GM21619 (cell line): ENCODE measurements around the gene TLE4.
"Not testable (repeated sequence)": the region's sequence is repeated elsewhere in the genome, so short reads cannot be mapped to it uniquely, and the experiment has no call there.

Experiments
- ATAC-seq: cut with Tn5 transposase; IDR thresholded peaks from one replicate; pipeline ENCODE4 v1.9.1; 2021; ENCODE audit not compliant: unreplicated experiment

Gene TLE4

DNA sequence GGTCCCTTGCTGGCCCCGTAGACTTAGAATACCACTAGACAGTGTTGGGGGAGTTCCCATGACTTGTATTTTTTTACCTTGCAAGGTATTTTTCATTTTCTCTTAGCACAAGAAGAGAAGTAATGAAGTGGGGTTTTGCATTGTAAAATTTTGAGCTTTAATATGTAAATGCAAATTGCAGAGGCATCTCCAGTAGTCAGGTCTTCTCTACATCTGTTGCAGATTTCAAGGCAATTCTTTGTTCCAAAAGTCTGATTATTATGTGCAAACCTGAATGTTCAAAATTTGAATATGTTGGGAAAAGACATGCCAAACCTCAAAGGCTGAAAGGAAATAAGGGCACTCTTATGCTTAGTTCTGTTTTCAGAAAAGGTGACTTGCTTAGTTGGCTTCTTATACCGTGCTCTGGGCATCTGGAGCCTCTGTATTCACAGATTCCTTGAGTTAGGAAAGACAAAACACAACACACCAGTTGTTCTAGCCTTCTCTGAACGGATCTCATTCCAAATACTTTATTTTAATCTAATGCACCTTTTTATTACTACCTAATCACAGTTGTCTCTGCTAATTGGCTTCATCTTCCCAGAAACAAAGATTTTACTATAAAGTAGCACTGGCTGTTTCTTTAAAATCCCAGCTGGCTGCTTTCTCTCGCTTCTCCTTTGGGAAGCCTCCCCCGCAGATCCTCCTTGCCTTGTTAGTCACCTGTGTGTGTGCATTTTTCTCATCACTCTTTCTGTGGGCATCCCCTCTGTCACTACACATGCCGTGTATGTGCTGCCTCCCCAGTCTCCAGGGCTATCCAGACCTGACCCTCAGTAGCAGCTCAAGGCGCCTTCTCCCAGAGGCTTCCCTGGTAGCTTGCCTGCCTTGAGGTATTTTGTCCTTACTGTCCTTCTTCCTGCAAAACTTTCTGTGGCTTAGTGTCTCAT lies 138.2 kb downstream of the TLE4 start:
- ATAC-seq, result no peak

DNA sequence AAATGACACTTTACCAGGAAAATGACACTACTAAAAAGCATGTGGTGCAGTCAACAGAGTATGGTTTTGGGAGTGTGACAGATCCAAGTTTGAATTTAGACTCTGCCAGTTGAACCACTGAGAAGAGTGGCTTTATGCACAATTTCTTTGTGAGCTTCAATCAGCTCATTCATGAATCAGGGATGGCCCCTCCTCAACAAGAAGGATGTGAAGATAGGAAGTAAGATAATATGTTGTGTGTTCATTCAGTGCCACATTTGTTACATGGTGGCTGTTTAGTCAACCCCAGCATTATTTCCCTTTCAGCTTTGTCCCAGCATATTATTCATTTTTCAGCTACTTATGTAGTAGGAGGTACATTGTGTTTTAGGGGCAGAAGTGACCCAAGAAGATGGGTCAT lies 140.1 kb downstream of the TLE4 start:
- ATAC-seq, result no peak

DNA sequence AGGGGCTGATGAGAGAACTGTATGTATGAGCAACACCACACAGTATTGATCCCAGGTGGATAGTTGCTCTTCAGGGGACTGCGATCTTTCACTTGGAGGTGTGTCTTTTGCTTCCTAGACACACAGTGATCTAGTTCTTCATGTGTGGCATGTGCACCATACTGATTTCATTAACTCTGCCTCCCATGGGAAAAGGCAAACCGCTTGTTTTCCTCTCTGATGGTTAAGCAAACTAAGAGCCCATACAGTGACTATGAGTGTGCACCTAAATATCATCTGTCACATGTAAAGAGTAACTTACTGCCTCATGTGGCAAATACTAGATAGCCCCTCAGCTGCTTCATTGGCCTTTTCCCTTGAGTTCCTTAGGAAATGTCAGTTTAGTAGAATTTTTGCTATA lies 147.3 kb downstream of the TLE4 start:
- ATAC-seq, result no peak

DNA sequence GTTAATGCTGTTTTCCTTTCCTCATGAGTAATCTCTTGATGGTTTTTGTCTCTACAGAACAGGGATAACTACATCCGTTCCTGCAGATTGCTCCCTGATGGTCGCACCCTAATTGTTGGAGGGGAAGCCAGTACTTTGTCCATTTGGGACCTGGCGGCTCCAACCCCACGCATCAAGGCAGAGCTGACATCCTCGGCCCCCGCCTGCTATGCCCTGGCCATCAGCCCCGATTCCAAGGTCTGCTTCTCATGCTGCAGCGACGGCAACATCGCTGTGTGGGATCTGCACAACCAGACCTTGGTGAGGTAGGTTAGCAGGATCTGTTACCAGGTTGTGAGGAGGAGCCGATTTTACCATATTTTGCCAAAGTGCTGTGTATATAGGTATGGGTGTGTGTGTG lies 148.2 kb downstream of the TLE4 start:
- no peak for ATAC-seq

- peak; percentile 91 for ATAC-seq
Observed at GRCh38 chr9:79731171-79731890, 159.6 kb downstream of the TLE4 start.

DNA sequence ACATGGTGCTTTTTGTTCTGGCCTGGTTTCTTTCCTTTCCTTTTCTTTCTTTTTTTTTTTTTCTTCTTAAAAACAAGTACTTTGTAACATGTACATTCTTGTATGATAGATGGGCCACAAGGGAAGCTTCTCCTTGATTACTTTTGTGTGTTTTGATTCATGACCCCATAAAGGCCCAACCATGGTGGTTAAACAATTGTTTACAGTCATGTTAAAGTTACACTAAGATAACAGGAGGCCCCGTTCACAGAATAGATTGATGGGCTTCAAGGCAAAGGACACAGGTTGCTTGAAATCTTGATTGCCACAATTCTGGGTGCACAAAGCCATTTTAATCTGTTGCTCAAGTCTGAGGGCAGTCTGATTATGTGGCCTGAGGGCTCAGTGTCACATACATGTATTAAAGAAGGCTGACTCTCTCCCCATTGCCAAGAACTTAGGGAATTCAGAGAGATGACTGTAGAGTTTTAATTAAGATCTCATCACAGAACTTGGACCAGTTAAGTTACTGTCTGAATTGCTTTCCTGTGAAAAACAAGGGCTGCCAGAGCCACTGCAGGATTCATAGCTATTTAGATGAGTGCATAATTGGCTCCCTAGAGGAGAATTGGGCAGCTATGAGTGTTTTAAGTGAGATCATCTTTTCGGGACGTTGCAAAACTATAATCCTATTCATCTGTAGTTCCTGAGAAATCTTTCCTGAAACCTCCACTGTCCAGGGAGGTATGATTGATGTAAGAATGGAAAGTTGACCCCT lies 163.4 kb downstream of the TLE4 start:
- ATAC-seq, result no peak

- ATAC-seq, result no peak
Observed at GRCh38 chr9:79736051-79736450, 164.3 kb downstream of the TLE4 start.

DNA sequence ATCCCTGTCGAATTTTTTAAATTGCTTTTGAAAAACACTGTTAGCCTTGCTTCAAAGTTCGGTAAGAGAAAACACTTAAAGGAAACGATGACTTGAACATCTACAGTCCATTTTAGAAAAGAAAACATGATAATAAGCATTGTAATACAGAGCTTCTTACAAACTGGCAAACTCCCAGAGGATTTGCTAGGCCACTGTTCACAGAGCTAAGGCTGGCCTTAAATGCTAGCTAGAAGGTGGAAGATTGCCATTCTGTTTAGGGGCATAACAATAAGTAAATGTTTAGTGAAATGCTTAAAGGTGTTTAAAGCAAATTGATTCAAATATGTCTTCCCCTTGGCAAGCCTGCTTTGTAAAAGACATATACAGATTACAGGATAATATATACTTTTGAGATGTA lies 169.6 kb downstream of the TLE4 start:
- ATAC-seq, result no peak

DNA sequence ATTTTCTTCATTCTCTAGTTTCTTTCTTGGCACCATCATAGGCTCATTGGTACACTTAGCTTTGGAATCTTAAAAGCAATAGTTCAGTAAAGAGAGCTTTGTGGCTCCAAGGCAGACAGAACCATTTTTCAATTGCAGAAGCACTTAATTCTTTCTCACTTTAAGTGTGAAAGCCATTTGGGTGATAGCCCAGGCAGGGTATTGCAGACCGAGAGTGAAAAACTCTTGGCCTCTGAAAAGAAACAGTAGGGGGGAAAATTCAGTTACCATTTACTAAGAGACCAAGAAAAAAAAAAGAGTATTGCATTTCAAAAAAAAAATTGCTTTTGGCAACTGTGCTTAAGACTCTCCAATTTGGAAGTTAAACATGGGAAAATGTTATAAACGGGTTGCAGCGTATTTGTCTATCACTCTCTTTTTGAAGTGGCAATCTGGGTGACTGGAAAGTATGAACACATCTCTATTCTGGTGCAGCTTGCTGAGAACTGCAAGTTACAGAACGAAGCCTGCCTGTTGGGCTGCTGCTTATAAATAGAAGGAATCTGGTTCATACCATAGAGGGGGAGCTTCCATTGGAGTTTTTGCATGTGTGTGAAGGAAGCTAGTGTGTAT lies 170.5 kb downstream of the TLE4 start:
- no peak for ATAC-seq

GRCh38 chr9:79744521-79744920 lies 172.8 kb downstream of the TLE4 start:
- ATAC-seq, result no peak

DNA sequence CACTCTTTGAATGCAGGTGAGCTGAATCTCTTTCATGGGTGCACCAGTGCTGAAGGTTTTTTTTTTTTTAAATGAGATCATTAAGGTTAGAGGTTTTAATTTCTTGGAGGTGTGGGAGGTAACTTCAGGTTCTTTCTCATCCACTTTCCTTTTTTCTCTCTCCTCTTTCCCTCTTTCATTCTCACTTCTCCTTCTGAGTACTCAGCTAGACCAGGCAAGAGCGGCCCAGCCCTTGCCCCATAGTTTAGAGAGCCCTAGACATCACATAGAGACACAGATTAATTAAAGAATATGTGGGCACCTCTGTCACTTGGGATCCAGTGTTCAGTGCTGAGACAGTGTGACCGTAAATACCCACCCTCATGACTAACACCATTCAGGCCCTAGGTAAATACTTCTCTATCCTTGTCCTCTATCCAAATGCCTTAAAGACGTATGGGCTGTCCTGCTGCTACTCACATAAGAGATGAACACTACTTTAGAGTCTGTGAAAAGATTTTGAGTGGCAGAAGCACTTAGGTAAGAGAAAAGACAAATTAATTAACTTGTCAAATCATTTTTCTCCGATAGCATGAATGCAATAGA lies 174.1 kb downstream of the TLE4 start:
- ATAC-seq, result no peak

DNA sequence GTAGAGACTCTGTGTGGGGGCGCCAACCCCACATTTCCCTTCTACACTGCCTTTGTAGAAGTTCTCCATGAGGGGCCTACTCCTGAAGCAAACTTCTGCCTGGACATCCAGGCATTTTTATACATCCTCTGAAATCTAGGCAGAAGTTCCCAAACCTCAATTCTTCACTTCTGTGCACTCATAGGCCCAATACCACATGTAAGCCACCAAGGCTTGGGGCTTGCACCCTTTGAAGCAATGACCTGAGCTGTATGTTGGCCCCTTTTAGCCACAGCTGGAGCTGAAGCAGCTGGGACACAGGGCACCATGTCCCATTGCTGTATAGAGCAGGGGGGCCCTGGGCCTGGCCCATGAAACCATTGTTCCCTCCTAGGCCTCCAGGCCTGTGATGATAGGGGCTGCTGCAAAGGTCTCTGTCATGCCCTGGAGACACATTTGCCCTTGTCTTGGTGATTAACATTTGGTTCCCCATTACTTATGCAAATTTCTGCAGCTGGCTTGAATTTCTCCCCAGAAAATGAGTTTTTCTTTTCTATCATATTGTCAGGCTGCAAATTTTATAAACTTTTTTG lies 180.2 kb downstream of the TLE4 start:
- ATAC-seq, result not testable (repeated sequence)

DNA sequence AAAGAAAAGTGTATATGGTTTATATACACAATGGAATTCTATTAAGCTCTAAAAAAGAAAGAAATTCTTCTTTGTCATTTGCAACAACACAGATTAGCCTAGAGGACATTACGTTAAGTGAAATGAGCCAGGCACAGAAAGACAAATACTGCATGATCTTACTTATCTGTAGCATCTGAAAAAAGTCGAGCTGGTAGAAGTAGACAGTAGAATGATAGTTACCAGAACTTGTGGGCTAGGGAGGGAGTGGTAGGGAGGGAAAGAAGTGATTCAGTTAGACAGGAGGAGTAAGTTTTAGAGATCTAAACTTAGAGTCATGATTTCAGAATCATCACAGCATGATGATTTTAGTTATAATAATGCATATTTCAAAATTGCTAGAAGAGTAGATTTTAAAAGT lies 184.6 kb downstream of the TLE4 start:
- ATAC-seq, result no peak

- no peak for ATAC-seq
Observed at GRCh38 chr9:79757074-79757473, 185.3 kb downstream of the TLE4 start.

DNA sequence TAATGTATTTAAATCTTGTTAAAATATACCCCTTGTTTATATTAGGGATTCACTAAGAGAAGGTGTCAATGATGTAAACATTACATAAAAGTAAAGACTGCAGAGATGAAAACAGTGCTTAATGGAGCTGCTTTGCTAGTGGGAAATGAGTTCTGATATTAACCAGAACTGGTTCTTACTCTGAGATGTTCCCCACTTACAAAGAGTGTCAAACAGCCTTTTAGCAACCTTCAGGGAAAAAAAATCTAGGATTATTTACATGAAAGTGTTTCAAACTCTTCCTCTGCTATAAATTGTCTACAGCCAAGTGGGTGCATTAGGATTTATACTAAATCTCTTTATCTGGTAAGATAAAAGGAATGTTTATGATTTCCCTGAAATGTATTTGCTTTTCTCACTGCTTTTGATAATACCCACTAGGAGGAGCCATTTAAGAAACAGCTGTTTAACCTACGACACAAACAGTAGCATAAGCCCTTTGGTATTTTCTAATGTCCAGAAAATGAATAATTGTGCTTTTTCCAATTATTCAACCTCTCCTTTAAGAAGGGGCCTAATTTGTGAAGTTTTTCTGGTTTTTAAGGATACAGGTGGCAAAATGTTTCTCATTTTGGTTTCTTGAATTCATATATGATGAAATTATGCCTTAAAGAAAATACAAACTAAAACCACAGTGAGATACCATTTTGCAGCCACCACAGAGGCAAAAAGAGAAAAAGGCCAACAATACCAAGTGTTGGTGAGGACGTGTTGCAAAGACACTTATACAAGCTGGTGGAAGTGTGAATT lies 186.3 kb downstream of the TLE4 start:
- no peak for ATAC-seq

GRCh38 chr9:79759460-79759859 lies 187.7 kb downstream of the TLE4 start:
- ATAC-seq, result no peak

- ATAC-seq, result no peak
Observed at GRCh38 chr9:79762070-79762469, 190.3 kb downstream of the TLE4 start.

DNA sequence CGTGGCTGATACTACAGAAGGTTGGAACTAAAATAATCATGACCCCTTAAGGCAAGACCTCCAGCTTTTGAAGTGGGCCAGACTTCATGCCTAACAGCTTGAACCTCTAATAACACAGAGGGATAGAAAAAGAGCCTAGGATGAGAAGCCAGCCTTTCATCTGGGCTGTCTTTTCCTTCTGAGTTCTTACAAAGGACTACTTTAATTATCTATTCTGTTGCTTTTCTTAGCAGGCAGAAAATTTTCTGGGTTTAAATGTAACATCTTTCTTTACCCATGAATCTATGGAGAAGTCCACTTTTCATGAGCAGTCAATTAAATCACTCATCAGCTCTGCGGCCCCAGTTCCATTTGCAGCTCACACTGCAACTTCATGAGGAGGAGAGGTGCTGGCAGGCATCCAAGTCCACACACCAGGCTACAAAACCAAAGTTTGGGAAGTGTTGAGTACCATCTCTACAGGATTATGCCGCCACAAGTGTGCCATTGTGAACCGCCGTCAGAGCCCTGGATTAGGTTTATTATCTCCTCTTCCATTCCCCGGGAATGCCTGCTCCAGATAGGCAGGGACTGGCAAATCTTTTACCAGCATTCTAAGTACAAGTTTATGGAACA lies 192.0 kb downstream of the TLE4 start:
- ATAC-seq, result no peak

DNA sequence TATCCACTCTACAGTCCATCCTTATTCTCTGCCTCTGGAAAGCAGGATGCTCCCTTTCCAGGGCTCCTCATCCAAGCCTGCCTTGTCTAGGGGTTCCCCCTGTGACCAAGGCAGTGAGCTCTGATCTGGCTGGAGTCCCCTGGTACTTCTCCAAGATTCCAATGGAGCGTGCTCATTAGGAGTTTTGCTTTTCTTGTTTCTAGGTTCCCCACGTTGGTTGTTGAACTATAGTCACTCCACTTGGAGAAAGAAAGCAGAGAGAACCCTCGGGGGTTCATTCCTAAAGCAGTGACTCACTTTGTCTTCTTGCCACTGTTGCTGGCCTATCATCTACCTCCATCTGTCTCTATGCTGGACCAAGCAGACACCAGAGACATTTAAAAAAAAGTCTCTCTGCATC lies 192.6 kb downstream of the TLE4 start:
- no peak for ATAC-seq
